ENCODE data around the gene NUP214. TPM values are rescaled to one million over a fixed set of nuclear protein-coding genes. Genes with fewer than 3 reads are reported as not detected.
"Not testable (repeated sequence)": the region's sequence is repeated elsewhere in the genome, so short reads cannot be mapped to it uniquely, and the experiment has no call there.

NUP214 gene
- total and polyA plus RNA-seq, 7 experiments from 2014 or later, result 18.2 to 116 (median 80.5) TPM

GRCh38 chr9:131201856-131202255 lies 76.5 kb downstream of the NUP214 start:
- no peak overlapping the region for H3K4me3 ChIP-seq (ENCODE audit: low read length)
- no peaks in the 10 kb centered on the region for H3K4me1 ChIP-seq (ENCODE audit: control insufficient read depth in 2 of 2, insufficient read depth in 2 of 2, low read length in 2 of 2)
- ChIA-PET POLR2A (interaction anchor here (0.8 to 1.3 kb wide), 3 partner anchors 13 to 55 kb away, joined by 3 read pairs; no protein-coding TSS in a partner anchor), CTCF (interaction anchor here (0.6 kb wide), 1 partner anchor 51 kb away, joined by 3 read pairs; no protein-coding TSS in a partner anchor)
- no peaks in the 10 kb centered on the region for H3K9me3 ChIP-seq (ENCODE audit: control insufficient read depth in 2 of 3, low read length in 3 of 3)
- intact Hi-C loops (cut with micrococcal nuclease), result no loop called here
- Mint-ChIP-seq H3K4me1 (peaks cover 0 to 9% (median 0%) of the 10 kb centered on the region in 7 donors), H3K4me3 (no peak overlapping the region), H3K9me3 (no peaks in the 10 kb centered on the region), H3K27me3 (no peaks in the 10 kb centered on the region), H3K27ac (peak overlapping the region in 1 of 9 donors; percentile 76), H3K36me3 (peaks cover 20 to 65% (median 31%) of the 10 kb centered on the region in 5 donors)
- no peaks in the 10 kb centered on the region for H3K27me3 ChIP-seq (ENCODE audit: control insufficient read depth in 2 of 2, insufficient read depth in 2 of 2, low read length in 2 of 2)
- DNase-seq, result no peak
- no peak overlapping the region for H3K27ac ChIP-seq (ENCODE audit: low read depth, low read length)
- peaks cover 3 to 70% (median 12%) of the 10 kb centered on the region in 3 experiments for H3K36me3 ChIP-seq (ENCODE audit: control insufficient read depth in 2 of 3, insufficient read depth in 3 of 3, low read length in 3 of 3)
- ATAC-seq, result no peak

GRCh38 chr9:131203431-131204218 lies 78.2 kb downstream of the NUP214 start:
- POLR2A ChIA-PET, result no interaction called here
- DNase-seq (peak in 1 of 9 donors; percentile 5), ATAC-seq (no peak)
- Histone ChIP-seq H3K4me3 (ENCODE audit: low read length) (no peak overlapping the region), H3K36me3 (ENCODE audit: control insufficient read depth in 2 of 3, insufficient read depth in 3 of 3, low read length in 3 of 3) (peaks cover 0 to 64% (median 7%) of the 10 kb centered on the region in 3 experiments), H3K4me1 (ENCODE audit: control insufficient read depth in 2 of 2, insufficient read depth in 2 of 2, low read length in 2 of 2) (no peaks in the 10 kb centered on the region), H3K9me3 (ENCODE audit: control insufficient read depth in 2 of 3, low read length in 3 of 3) (no peaks in the 10 kb centered on the region), H3K27ac (ENCODE audit: low read depth, low read length) (no peak overlapping the region), H3K27me3 (ENCODE audit: control insufficient read depth in 2 of 2, insufficient read depth in 2 of 2, low read length in 2 of 2) (no peaks in the 10 kb centered on the region)
- CTCF ChIA-PET, result no interaction called here
- peaks cover 30 to 61% (median 43%) of the 10 kb centered on the region in 5 donors for H3K36me3 Mint-ChIP-seq
- H3K27ac Mint-ChIP-seq, result peak overlapping the region in 1 of 9 donors; percentile 31
- H3K4me3 Mint-ChIP-seq, result no peak overlapping the region
- H3K27me3 Mint-ChIP-seq, result no peaks in the 10 kb centered on the region
- H3K4me1 Mint-ChIP-seq, result peaks cover 0 to 12% (median 0%) of the 10 kb centered on the region in 7 donors
- intact Hi-C loops (cut with micrococcal nuclease), result no loop called here
- no peaks in the 10 kb centered on the region for H3K9me3 Mint-ChIP-seq

- CTCF ChIA-PET, result no interaction called here
- no peak overlapping the region for H3K4me3 ChIP-seq (ENCODE audit: low read length)
- ATAC-seq, result no peak
Measured at GRCh38 chr9:131204285-131204684, 78.9 kb downstream of the NUP214 start.

GRCh38 chr9:131206495-131206894 lies 81.1 kb downstream of the NUP214 start:
- no peak for ATAC-seq
- H3K4me3 ChIP-seq (ENCODE audit: low read length), result no peak overlapping the region
- H3K36me3 Mint-ChIP-seq, result peaks cover 33 to 66% (median 54%) of the 10 kb centered on the region in 5 donors
- H3K4me3 Mint-ChIP-seq, result no peak overlapping the region
- intact Hi-C loops (cut with micrococcal nuclease), result no loop called here
- peaks cover 3 to 17% (median 8%) of the 10 kb centered on the region in 11 donors for H3K9me3 Mint-ChIP-seq
- H3K36me3 ChIP-seq (ENCODE audit: control insufficient read depth in 2 of 3, insufficient read depth in 3 of 3, low read length in 3 of 3), result peaks cover 0 to 41% (median 0%) of the 10 kb centered on the region in 3 experiments
- no peaks in the 10 kb centered on the region for H3K27me3 Mint-ChIP-seq
- H3K27ac Mint-ChIP-seq, result peak overlapping the region in 1 of 9 donors; percentile 25
- ChIA-PET POLR2A (interaction anchor here (0.5 to 1.6 kb wide), 5 partner anchors 9 to 82 kb away, joined by 3 to 4 read pairs (median 3); partner anchors contain the start of gene NUP214), CTCF (no interaction called here)
- H3K4me1 Mint-ChIP-seq, result peaks cover 0 to 12% (median 0%) of the 10 kb centered on the region in 7 donors
- no peaks in the 10 kb centered on the region for H3K4me1 ChIP-seq (ENCODE audit: control insufficient read depth in 2 of 2, insufficient read depth in 2 of 2, low read length in 2 of 2)
- no peaks in the 10 kb centered on the region for H3K9me3 ChIP-seq (ENCODE audit: control insufficient read depth in 2 of 3, low read length in 3 of 3)
- H3K27ac ChIP-seq (ENCODE audit: low read depth, low read length), result no peak overlapping the region
- no peak for DNase-seq
- no peaks in the 10 kb centered on the region for H3K27me3 ChIP-seq (ENCODE audit: control insufficient read depth in 2 of 2, insufficient read depth in 2 of 2, low read length in 2 of 2)

More at GRCh38 chr9:131204285-131204684, 78.9 kb downstream of the NUP214 start:
- H3K9me3 Mint-ChIP-seq, result no peaks in the 10 kb centered on the region
- H3K27me3 Mint-ChIP-seq, result no peaks in the 10 kb centered on the region
- no peak overlapping the region for H3K27ac ChIP-seq (ENCODE audit: low read depth, low read length)
- intact Hi-C loops (cut with micrococcal nuclease), result no loop called here
- H3K27me3 ChIP-seq (ENCODE audit: control insufficient read depth in 2 of 2, insufficient read depth in 2 of 2, low read length in 2 of 2), result no peaks in the 10 kb centered on the region
- no peak for DNase-seq
- peaks cover 0 to 12% (median 0%) of the 10 kb centered on the region in 7 donors for H3K4me1 Mint-ChIP-seq
- H3K27ac Mint-ChIP-seq, result peak overlapping the region in 2 of 9 donors; percentile 21 to 58
- POLR2A ChIA-PET, result no interaction called here
- peaks cover 30 to 55% (median 44%) of the 10 kb centered on the region in 5 donors for H3K36me3 Mint-ChIP-seq
- H3K4me1 ChIP-seq (ENCODE audit: control insufficient read depth in 2 of 2, insufficient read depth in 2 of 2, low read length in 2 of 2), result no peaks in the 10 kb centered on the region
- H3K4me3 Mint-ChIP-seq, result no peak overlapping the region
- peaks cover 0 to 58% (median 0%) of the 10 kb centered on the region in 3 experiments for H3K36me3 ChIP-seq (ENCODE audit: control insufficient read depth in 2 of 3, insufficient read depth in 3 of 3, low read length in 3 of 3)
- H3K9me3 ChIP-seq (ENCODE audit: control insufficient read depth in 2 of 3, low read length in 3 of 3), result no peaks in the 10 kb centered on the region

GRCh38 chr9:131211920-131212319 lies 86.5 kb downstream of the NUP214 start:
- CTCF ChIA-PET, DNase-seq: not testable (repeated sequence)
- peak overlapping the region in 2 of 9 donors; percentile 21 to 48 for H3K27ac Mint-ChIP-seq

GRCh38 chr9:131214286-131214856 lies 89.0 kb downstream of the NUP214 start:
- POLR2A ChIA-PET, result interaction anchor here (0.7 to 1.2 kb wide), 4 partner anchors 13 to 58 kb away, joined by 3 read pairs; no protein-coding TSS in a partner anchor
- intact Hi-C loops (cut with micrococcal nuclease), result no loop called here
- H3K36me3 ChIP-seq (ENCODE audit: control insufficient read depth in 2 of 3, insufficient read depth in 3 of 3, low read length in 3 of 3), result peaks cover 0 to 24% (median 0%) of the 10 kb centered on the region in 3 experiments

More at GRCh38 chr9:131211920-131212319, 86.5 kb downstream of the NUP214 start:
- H3K9me3 ChIP-seq (ENCODE audit: control insufficient read depth in 2 of 3, low read length in 3 of 3); H3K27me3 ChIP-seq (ENCODE audit: control insufficient read depth in 2 of 2, insufficient read depth in 2 of 2, low read length in 2 of 2); intact Hi-C loops (cut with micrococcal nuclease); H3K27me3 Mint-ChIP-seq; H3K4me3 Mint-ChIP-seq; H3K27ac ChIP-seq (ENCODE audit: low read depth, low read length); H3K4me3 ChIP-seq (ENCODE audit: low read length); ATAC-seq; H3K4me1 ChIP-seq (ENCODE audit: control insufficient read depth in 2 of 2, insufficient read depth in 2 of 2, low read length in 2 of 2); POLR2A ChIA-PET: not testable (repeated sequence)
- Mint-ChIP-seq H3K4me1 (peaks cover 0 to 14% (median 2%) of the 10 kb centered on the region in 7 donors), H3K36me3 (peaks cover 28 to 57% (median 52%) of the 10 kb centered on the region in 5 donors), H3K9me3 (peaks cover 6 to 33% (median 16%) of the 10 kb centered on the region in 11 donors)
- H3K36me3 ChIP-seq (ENCODE audit: control insufficient read depth in 2 of 3, insufficient read depth in 3 of 3, low read length in 3 of 3), result peaks cover 0 to 12% (median 0%) of the 10 kb centered on the region in 3 experiments

More at GRCh38 chr9:131214286-131214856, 89.0 kb downstream of the NUP214 start:
- DNase-seq, result no peak
- Mint-ChIP-seq H3K27ac (peak overlapping the region in 2 of 9 donors; percentile 33 to 43), H3K27me3 (no peaks in the 10 kb centered on the region), H3K4me1 (peaks cover 0 to 6% (median 4%) of the 10 kb centered on the region in 7 donors), H3K9me3 (peaks cover 6 to 33% (median 16%) of the 10 kb centered on the region in 11 donors), H3K36me3 (peaks cover 25 to 50% (median 45%) of the 10 kb centered on the region in 5 donors), H3K4me3 (no peak overlapping the region)
- ATAC-seq, result no peak
- Histone ChIP-seq H3K27me3 (ENCODE audit: control insufficient read depth in 2 of 2, insufficient read depth in 2 of 2, low read length in 2 of 2) (no peaks in the 10 kb centered on the region), H3K4me1 (ENCODE audit: control insufficient read depth in 2 of 2, insufficient read depth in 2 of 2, low read length in 2 of 2) (no peaks in the 10 kb centered on the region), H3K9me3 (ENCODE audit: control insufficient read depth in 2 of 3, low read length in 3 of 3) (peaks cover 0 to 6% (median 0%) of the 10 kb centered on the region in 3 experiments), H3K27ac (ENCODE audit: low read depth, low read length) (no peak overlapping the region), H3K4me3 (ENCODE audit: low read length) (no peak overlapping the region)
- CTCF ChIA-PET, result interaction anchor here (1.5 kb wide), 1 partner anchor 35 kb away, joined by 5 read pairs; no protein-coding TSS in a partner anchor
